Adrenal gland (tissue), 12 donors: ENCODE data around the gene CPLANE2. TPM values are rescaled to one million over a fixed set of nuclear protein-coding genes. Genes with fewer than 3 reads are reported as not detected.

ENCODE experiments used
- DNase-seq, 7 donors: peaks; one replicate each; pipeline ENCODE4 v3.0.0-alpha.2; 2019 to 2020
- H3K27ac ChIP-seq, 5 donors: fragments of 200-600 bp; sonication (generic) in 4 of 5; 1 replicate in 3 of 5; 2 replicates in 2 of 5; pipeline versions ENCODE4 v1.5.1 to v1.8.0; 2016 to 2020; ENCODE audit warnings: mild to moderate bottlenecking in 1 of 5
- H3K27me3 ChIP-seq: fragments of 200-600 bp; 2 replicates; pipeline ENCODE4 v1.8.0; 2021
- H3K36me3 ChIP-seq, 2 donors: fragments of 200-600 bp; replicated peaks in 1 of 2; 1 replicate in 1 of 2; 2 replicates in 1 of 2; pipeline versions ENCODE4 v1.5.1 to v1.8.0; 2018 to 2022
- H3K4me1 ChIP-seq, 2 donors: fragments of 200-600 bp; replicated peaks in 1 of 2; 1 replicate in 1 of 2; 2 replicates in 1 of 2; pipeline versions ENCODE4 v1.5.1 to v1.8.0; 2018 to 2021
- H3K4me3 ChIP-seq, 4 donors: fragments of 200-600 bp; sonication (generic) in 3 of 4; one replicate each; pipeline ENCODE4 v1.5.1; 2016 to 2018
- H3K9me3 ChIP-seq, 3 donors: fragments of 200-600 bp; sonication (generic) in 1 of 3; replicated peaks in 1 of 3; 1 replicate in 2 of 3; 2 replicates in 1 of 3; pipeline versions ENCODE4 v1.5.1 to v1.8.0; 2016 to 2021
- CTCF ChIP-seq, 6 experiments: fragments of 450-650 bp in 4 of 6; fragments of 200-600 bp in 2 of 6; sonication (generic) in 1 of 6; IDR thresholded peaks; 1 replicate in 5 of 6; 2 replicates in 1 of 6; pipeline versions ENCODE4 v1.5.1 to v1.8.0; 2016 to 2021; ENCODE audit warnings: antibody characterized with exemption in 6 of 6, mild to moderate bottlenecking in 2 of 6, moderate library complexity in 1 of 6
- POLR2A ChIP-seq, 2 donors: fragments of 450-650 bp; IDR thresholded peaks; one replicate each; pipeline ENCODE4 v1.6.1; 2017; ENCODE audit warnings: antibody characterized with exemption in 2 of 2, mild to moderate bottlenecking in 2 of 2, moderate library complexity in 1 of 2
- WGBS, 4 donors: extraction: QIAGEN DNeasy Blood & Tissue Kit in 2 of 4; methylation state at CpG; one replicate each; pipeline versions ENCODE4 v1.1.5 to v1.1.7; 2013 to 2017; 5-methylcytosine and 5-hydroxymethylcytosine counted together
- intact Hi-C, 2 donors: fragments of 100-400 bp; cut with DNase I; formaldehyde crosslinking; loops; one replicate each; pipeline versions ENCODE4 v1.14.1 to v1.15.0; 2022 to 2023
- polyA plus RNA-seq, 3 donors: library from polyadenylated mRNA; stranded (reverse); fragments of 200-250 nt in 2 of 3; fragments of 350-450 nt in 1 of 3; fragmentation: Illumina TruSeq in 1 of 3; extraction: RNeasy Lipid Tissue Mini Kit (QIAGEN cat#74804) in 1 of 3; gene quantifications; one replicate each; pipeline ENCODE4 v1.2.3, GENCODE V29; 2013 to 2014
- total RNA-seq, 9 donors: library from RNA; depleted of rRNA in 4 of 9; stranded (reverse); fragments of >200 nt in 4 of 9; fragments of 120-200 nt in 1 of 9; fragmentation: NEBNext Ultra II Directional in 1 of 9; extraction: Animal tissue kit (Norgen Biotek cat#: 25700) in 1 of 9; gene quantifications; one replicate each; pipeline versions ENCODE4 v1.1.0 to v1.2.4, GENCODE V29; 2013 to 2023
- donor health status: healthy with polysubstance abuse.
- donor health status: Bipolar disorder and iron deficiency.
- donor health status: DM: yes; HTN: yes; CAD: no.
- donor health status: DM: no; HTN: no; CAD: no.
- donor health status: DM: no; HTN: no; CAD: no.
- donor health status: DM: yes; HTN: yes; CAD: no.

The CPLANE2 gene
- total and polyA plus RNA-seq, 12 donors, result 2.8 to 21.3 (median 11.5) TPM

- Histone ChIP-seq H3K27me3 (no peaks in the 10 kb centered on the region), H3K4me3 (no peak overlapping the region), H3K36me3 (peaks cover 0 to 5% of the 10 kb centered on the region in 2 donors), H3K9me3 (no peaks in the 10 kb centered on the region), H3K4me1 (peaks cover 13 to 23% of the 10 kb centered on the region in 2 donors), H3K27ac (peak overlapping the region in 2 of 5 donors; percentile 42 to 48)
- WGBS, 4 donors, result 31 to 37% (median 32%) methylated on average over 7 to 8 of the region's 8 CpGs
- peak; percentile 76 to 95 (median 88) for DNase-seq
- intact Hi-C loops, result loop anchor here in 1 of 2 donors (5.0 kb wide), 1 partner anchor 162 kb away; no protein-coding TSS in a partner anchor
- TF ChIP-seq POLR2A (IDR thresholded peaks at IDR 0.05) (no peak), CTCF (IDR thresholded peaks at IDR 0.05) (peak; percentile 74 to 89 (median 86))
Observed at GRCh38 chr1:16243936-16244649, 7.1 kb upstream of the CPLANE2 start.

GRCh38 chr1:16243215-16243610 is 6.2 kb upstream of the CPLANE2 start:
- H3K27ac ChIP-seq, result no peak overlapping the region
- H3K4me3 ChIP-seq, result no peak overlapping the region
- peaks cover 0 to 5% of the 10 kb centered on the region in 2 donors for H3K36me3 ChIP-seq
- no peak for TF ChIP-seq POLR2A (IDR thresholded peaks at IDR 0.05)
- no peak for TF ChIP-seq CTCF (IDR thresholded peaks at IDR 0.05)
- DNase-seq, result peak in 2 of 7 donors; percentile 8 to 23
- no peaks in the 10 kb centered on the region for H3K9me3 ChIP-seq
- 70 to 80% (median 77%) methylated on average over 7 to 8 of the region's 8 CpGs for WGBS, 4 donors
- intact Hi-C loops, result loop anchor here in 1 of 2 donors (5.0 kb wide), 1 partner anchor 161 kb away; no protein-coding TSS in a partner anchor
- H3K4me1 ChIP-seq, result peaks cover 4 to 14% of the 10 kb centered on the region in 2 donors
- no peaks in the 10 kb centered on the region for H3K27me3 ChIP-seq

GRCh38 chr1:16242556-16243214 is 5.7 kb upstream of the CPLANE2 start:
- WGBS, 4 donors, result 81 to 87% (median 85%) methylated on average over 15 to 17 of the region's 17 CpGs
- Histone ChIP-seq H3K4me3 (no peak overlapping the region), H3K4me1 (peaks cover 3 to 12% of the 10 kb centered on the region in 2 donors), H3K36me3 (peaks cover 0 to 5% of the 10 kb centered on the region in 2 donors), H3K9me3 (no peaks in the 10 kb centered on the region), H3K27me3 (no peaks in the 10 kb centered on the region), H3K27ac (no peak overlapping the region)
- DNase-seq, result peak in 2 of 7 donors; percentile 6 to 22
- intact Hi-C loops, result loop anchor here in 1 of 2 donors (5.0 kb wide), 1 partner anchor 160 kb away; no protein-coding TSS in a partner anchor
- no peak for TF ChIP-seq CTCF (IDR thresholded peaks at IDR 0.05)
- TF ChIP-seq POLR2A (IDR thresholded peaks at IDR 0.05), result no peak

- H3K4me1 ChIP-seq, result peaks cover 9 to 23% of the 10 kb centered on the region in 2 donors
- intact Hi-C loops, result loop anchor here in 1 of 2 donors (5.0 kb wide), 1 partner anchor 159 kb away; no protein-coding TSS in a partner anchor
- TF ChIP-seq POLR2A (IDR thresholded peaks at IDR 0.05), result no peak
- no peak for TF ChIP-seq CTCF (IDR thresholded peaks at IDR 0.05)
- peak in 1 of 7 donors; percentile 24 for DNase-seq
- H3K27ac ChIP-seq, result no peak overlapping the region
- no peaks in the 10 kb centered on the region for H3K9me3 ChIP-seq
- WGBS, 4 donors, result 65 to 79% (median 70%) methylated on average over 10 of the region's 10 CpGs
- no peak overlapping the region for H3K4me3 ChIP-seq
- no peaks in the 10 kb centered on the region for H3K27me3 ChIP-seq
- H3K36me3 ChIP-seq, result no peaks in the 10 kb centered on the region
Observed at GRCh38 chr1:16241221-16241708, 4.3 kb upstream of the CPLANE2 start.
